Measurements from ENCODE around the gene LAMA1. TPM values are rescaled to one million over a fixed set of nuclear protein-coding genes. Genes with fewer than 3 reads are reported as not detected.
A peak's percentile ranks its signal among the peaks of the same experiment; 100 is the strongest.

The LAMA1 gene
- total RNA-seq, 1 experiment from 2014 or later = not detected

- DNase-seq = no peak
- no peak for TF ChIP-seq CTCF (conservative IDR thresholded peaks at IDR 0.05)
- TF ChIP-seq EZH2 (IDR thresholded peaks at IDR 0.05; ENCODE audit: low read depth) = no peak
- no peaks in the 10 kb centered on the region for H3K36me3 ChIP-seq (ENCODE audit: low read depth)
- peaks cover 56% of the 10 kb centered on the region for H3K27me3 ChIP-seq (ENCODE audit: insufficient read depth, low read depth)
- BruUV-seq (replicated peaks) = no TSS peak
- intact Hi-C loops (cut with micrococcal nuclease; ENCODE audit: unreplicated experiment) = no loop called here
- H3K4me1 ChIP-seq (replicated peaks; ENCODE audit: insufficient read depth) = no peaks in the 10 kb centered on the region
- H3K27ac ChIP-seq = no peak overlapping the region
- ChIA-PET CTCF (no interaction called here), POLR2A (ENCODE audit: unreplicated experiment) (no interaction called here)
- no peak overlapping the region for H3K4me2 ChIP-seq
- H3K4me3 ChIP-seq = no peak overlapping the region
- H3F3A ChIP-seq (ENCODE audit: insufficient read depth, low read depth) = no peaks in the 10 kb centered on the region
- no peaks in the 10 kb centered on the region for H3K9me3 ChIP-seq (ENCODE audit: insufficient read depth, low read depth)
- no peaks in the 10 kb centered on the region for H3K79me2 ChIP-seq (ENCODE audit: low read depth)
- no peaks in the 10 kb centered on the region for H3K9me2 ChIP-seq (ENCODE audit: insufficient read depth)
- no peak overlapping the region for H2AFZ ChIP-seq
- no peaks in the 10 kb centered on the region for H4K20me1 ChIP-seq (ENCODE audit: insufficient read depth)
Measured at GRCh38 chr18:7048081-7048480, 69.5 kb downstream of the LAMA1 start.

DNA sequence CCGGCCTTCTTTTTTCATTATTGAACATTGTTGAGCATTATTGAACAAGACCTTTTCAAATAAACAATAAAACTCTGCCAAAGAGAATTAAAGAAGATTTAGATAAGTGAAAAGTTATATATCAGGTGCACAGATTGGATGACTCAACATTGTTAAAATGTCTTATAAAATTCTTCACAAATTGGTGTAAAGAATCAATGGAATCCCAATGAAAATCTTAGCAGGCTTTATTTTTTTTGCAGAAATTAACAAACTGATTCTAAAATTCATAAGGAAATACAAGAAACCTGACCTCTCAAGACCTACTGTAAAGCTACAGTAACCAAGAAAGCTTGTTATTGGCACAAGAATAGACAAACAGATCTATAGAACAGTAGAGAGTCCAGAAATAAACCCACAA is 70.3 kb downstream of the LAMA1 start:
- Histone ChIP-seq H3K9me2 (ENCODE audit: insufficient read depth) (no peaks in the 10 kb centered on the region), H3K4me1 (replicated peaks; ENCODE audit: insufficient read depth) (no peaks in the 10 kb centered on the region), H3K27ac (no peak overlapping the region), H3K4me3 (no peak overlapping the region), H3K9me3 (ENCODE audit: insufficient read depth, low read depth) (no peaks in the 10 kb centered on the region), H3K4me2 (no peak overlapping the region), H3F3A (ENCODE audit: insufficient read depth, low read depth) (no peaks in the 10 kb centered on the region), H3K36me3 (ENCODE audit: low read depth) (no peaks in the 10 kb centered on the region), H2AFZ (no peak overlapping the region), H4K20me1 (ENCODE audit: insufficient read depth) (no peaks in the 10 kb centered on the region), H3K27me3 (ENCODE audit: insufficient read depth, low read depth) (peaks cover 62% of the 10 kb centered on the region), H3K79me2 (ENCODE audit: low read depth) (no peaks in the 10 kb centered on the region)
- BruUV-seq (replicated peaks) = no TSS peak
- ChIA-PET POLR2A (ENCODE audit: unreplicated experiment) (interaction anchor here (0.7 kb wide), 1 partner anchor 579 kb away, joined by 5 read pairs; no protein-coding TSS in a partner anchor), CTCF (no interaction called here)
- no peak for TF ChIP-seq EZH2 (IDR thresholded peaks at IDR 0.05; ENCODE audit: low read depth)
- DNase-seq = no peak
- intact Hi-C loops (cut with micrococcal nuclease; ENCODE audit: unreplicated experiment) = no loop called here

- H3K36me3 ChIP-seq (ENCODE audit: low read depth) = no peaks in the 10 kb centered on the region
- no peak overlapping the region for H3K27ac ChIP-seq
- no TSS peak for BruUV-seq (replicated peaks)
- no peak overlapping the region for H2AFZ ChIP-seq
- no peak overlapping the region for H3K4me3 ChIP-seq
- no peaks in the 10 kb centered on the region for H3K9me3 ChIP-seq (ENCODE audit: insufficient read depth, low read depth)
- intact Hi-C loops (cut with micrococcal nuclease; ENCODE audit: unreplicated experiment) = no loop called here
- no peaks in the 10 kb centered on the region for H3K79me2 ChIP-seq (ENCODE audit: low read depth)
- DNase-seq = peak in 1 of 2 experiments; percentile 16
- no peaks in the 10 kb centered on the region for H3F3A ChIP-seq (ENCODE audit: insufficient read depth, low read depth)
- H3K9me2 ChIP-seq (ENCODE audit: insufficient read depth) = no peaks in the 10 kb centered on the region
- no peaks in the 10 kb centered on the region for H3K4me1 ChIP-seq (replicated peaks; ENCODE audit: insufficient read depth)
- POLR2A ChIA-PET (ENCODE audit: unreplicated experiment) = no interaction called here
- TF ChIP-seq EZH2 (IDR thresholded peaks at IDR 0.05; ENCODE audit: low read depth) (no peak), CTCF (conservative IDR thresholded peaks at IDR 0.05) (peak; percentile 46)
- no peak overlapping the region for H3K4me2 ChIP-seq
- CTCF ChIA-PET = no interaction called here
- H4K20me1 ChIP-seq (ENCODE audit: insufficient read depth) = no peaks in the 10 kb centered on the region
- H3K27me3 ChIP-seq (ENCODE audit: insufficient read depth, low read depth) = peaks cover 69% of the 10 kb centered on the region
Measured at GRCh38 chr18:7038330-7038851, 79.2 kb downstream of the LAMA1 start.

DNA sequence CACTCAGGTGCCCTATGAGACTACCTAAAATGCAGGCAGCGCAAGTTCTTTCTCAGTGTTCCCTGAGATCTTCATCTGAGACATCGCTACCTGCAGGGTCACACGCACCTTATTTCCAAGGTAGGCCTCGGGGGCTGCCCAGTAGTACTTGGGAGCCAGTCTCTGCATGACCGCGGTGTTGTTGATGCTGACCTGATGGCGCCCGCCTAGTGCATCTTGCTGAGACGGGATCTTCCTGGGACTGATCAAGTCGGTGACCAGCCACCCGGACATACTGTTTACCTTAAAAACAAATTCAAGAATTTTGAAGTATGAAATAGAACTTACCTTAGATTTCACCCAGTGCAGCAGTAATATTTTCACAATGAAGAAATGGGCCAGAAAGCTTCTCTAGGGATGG is 80.1 kb downstream of the LAMA1 start:
- Histone ChIP-seq H2AFZ (no peak overlapping the region), H3K9me2 (ENCODE audit: insufficient read depth) (no peaks in the 10 kb centered on the region), H3K27ac (no peak overlapping the region), H3K27me3 (ENCODE audit: insufficient read depth, low read depth) (peaks cover 69% of the 10 kb centered on the region), H4K20me1 (ENCODE audit: insufficient read depth) (no peaks in the 10 kb centered on the region), H3F3A (ENCODE audit: insufficient read depth, low read depth) (no peaks in the 10 kb centered on the region), H3K36me3 (ENCODE audit: low read depth) (no peaks in the 10 kb centered on the region), H3K4me2 (no peak overlapping the region), H3K4me1 (replicated peaks; ENCODE audit: insufficient read depth) (no peaks in the 10 kb centered on the region), H3K9me3 (ENCODE audit: insufficient read depth, low read depth) (no peaks in the 10 kb centered on the region), H3K79me2 (ENCODE audit: low read depth) (no peaks in the 10 kb centered on the region), H3K4me3 (no peak overlapping the region)
- no peak for DNase-seq
- POLR2A ChIA-PET (ENCODE audit: unreplicated experiment) = no interaction called here
- no TSS peak for BruUV-seq (replicated peaks)
- TF ChIP-seq EZH2 (IDR thresholded peaks at IDR 0.05; ENCODE audit: low read depth) (no peak), CTCF (conservative IDR thresholded peaks at IDR 0.05) (no peak)
- intact Hi-C loops (cut with micrococcal nuclease; ENCODE audit: unreplicated experiment) = no loop called here
- CTCF ChIA-PET = no interaction called here
